A549 (cell line): ENCODE measurements around the gene AOAH.
"Not testable (repeated sequence)": the region's sequence is repeated elsewhere in the genome, so short reads cannot be mapped to it uniquely, and the experiment has no call there.

Experiments used
- CEBPB ChIP-seq, 2 experiments: fragments of >200 bp in 1 of 2; sonication (Bioruptor Twin) in 1 of 2; formaldehyde crosslinking in 1 of 2; IDR thresholded peaks; 2 replicates each; pipeline ENCODE4 v1.6.1; 2012 to 2016
- CTCF ChIP-seq: fragments of >200 bp; sonication (Bioruptor Twin); formaldehyde crosslinking; IDR thresholded peaks from 3 replicates; pipeline ENCODE4 v1.5.1; 2016
- ELK1 ChIP-seq: fragments of 150-350 bp; IDR thresholded peaks from 2 replicates; pipeline ENCODE4 v1.6.1; 2014; ENCODE audit warnings: low read depth, mild to moderate bottlenecking, low read length
- ESRRA ChIP-seq: fragments of 150-350 bp; IDR thresholded peaks from 2 replicates; pipeline ENCODE4 v1.6.1; 2014; ENCODE audit warnings: mild to moderate bottlenecking, low read length, borderline replicate concordance
- GATA3 ChIP-seq: IDR thresholded peaks from 2 replicates; pipeline ENCODE4 v1.6.1; 2012; ENCODE audit warnings: borderline replicate concordance
- HOXB13 ChIP-seq: fragments of 250-450 bp; sonication (Bioruptor Pico); IDR thresholded peaks from 2 replicates; pipeline ENCODE4 v1.5.0; 2020; ENCODE audit warnings: low read depth, mild to moderate bottlenecking, moderate library complexity
- HOXB5 ChIP-seq: fragments of 250-450 bp; sonication (Bioruptor Pico); IDR thresholded peaks from 2 replicates; pipeline ENCODE4 v1.5.0; 2020; ENCODE audit warnings: mild to moderate bottlenecking, moderate library complexity
- JUN ChIP-seq, 2 experiments: fragments of >200 bp; sonication (Bioruptor Twin); formaldehyde crosslinking; IDR thresholded peaks; 2 replicates in 1 of 2; 3 replicates in 1 of 2; pipeline ENCODE4 v1.6.1; 2016 to 2017
- MAFK ChIP-seq: fragments of 450-650 bp; IDR thresholded peaks from 2 replicates; pipeline ENCODE4 v1.6.1; 2014; ENCODE audit not compliant: partially characterized antibody
- MAX ChIP-seq: IDR thresholded peaks from 2 replicates; pipeline ENCODE4 v1.6.1; 2012
- MYC ChIP-seq: IDR thresholded peaks from 2 replicates; pipeline ENCODE4 v1.6.1; 2012; ENCODE audit warnings: mild to moderate bottlenecking, inconsistent platforms, low read length, improper control_type of control experiment, borderline replicate concordance
- POLR2A ChIP-seq: IDR thresholded peaks from 2 replicates; pipeline ENCODE4 v1.6.1; 2012; ENCODE audit warnings: mild to moderate bottlenecking, low read length
- REST ChIP-seq: fragments of 200-600 bp; sonication (generic); IDR thresholded peaks from 2 replicates; pipeline ENCODE4 v1.6.1; 2016; ENCODE audit warnings: antibody characterized with exemption, mild to moderate bottlenecking, moderate library complexity
- ZC3H11A ChIP-seq: fragments of 450-650 bp; IDR thresholded peaks from 2 replicates; pipeline ENCODE4 v1.6.1; 2014; ENCODE audit warnings: antibody characterized with exemption, mild to moderate bottlenecking

GRCh38 chr7:36497176-36497575, 227.1 kb downstream of the AOAH start:
- not testable (repeated sequence) for TF ChIP-seq CTCF; HOXB13 (CRISPR knock-in tag); CEBPB (IDR thresholded peaks at IDR 0.05); GATA3; ESRRA; JUN (IDR thresholded peaks at IDR 0.05); POLR2A; MAX; REST; MAFK; MYC; ZC3H11A; ELK1; HOXB5 (CRISPR knock-in tag)
